ENCODE results near the gene KHDC4.
A peak's percentile ranks its signal among the peaks of the same experiment; 100 is the strongest.
"Not testable (repeated sequence)": the region's sequence is repeated elsewhere in the genome, so short reads cannot be mapped to it uniquely, and the experiment has no call there.

Gene KHDC4

DNA sequence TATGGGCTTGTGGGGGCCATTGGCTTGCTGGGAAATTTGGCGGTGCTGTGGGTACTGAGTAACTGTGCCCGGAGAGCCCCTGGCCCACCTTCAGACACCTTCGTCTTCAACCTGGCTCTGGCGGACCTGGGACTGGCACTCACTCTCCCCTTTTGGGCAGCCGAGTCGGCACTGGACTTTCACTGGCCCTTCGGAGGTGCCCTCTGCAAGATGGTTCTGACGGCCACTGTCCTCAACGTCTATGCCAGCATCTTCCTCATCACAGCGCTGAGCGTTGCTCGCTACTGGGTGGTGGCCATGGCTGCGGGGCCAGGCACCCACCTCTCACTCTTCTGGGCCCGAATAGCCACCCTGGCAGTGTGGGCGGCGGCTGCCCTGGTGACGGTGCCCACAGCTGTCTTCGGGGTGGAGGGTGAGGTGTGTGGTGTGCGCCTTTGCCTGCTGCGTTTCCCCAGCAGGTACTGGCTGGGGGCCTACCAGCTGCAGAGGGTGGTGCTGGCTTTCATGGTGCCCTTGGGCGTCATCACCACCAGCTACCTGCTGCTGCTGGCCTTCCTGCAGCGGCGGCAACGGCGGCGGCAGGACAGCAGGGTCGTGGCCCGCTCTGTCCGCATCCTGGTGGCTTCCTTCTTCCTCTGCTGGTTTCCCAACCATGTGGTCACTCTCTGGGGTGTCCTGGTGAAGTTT, 7.8 kb upstream of the KHDC4 start:
- no peak for DNase-seq (ENCODE audit: low spot score)

DNA sequence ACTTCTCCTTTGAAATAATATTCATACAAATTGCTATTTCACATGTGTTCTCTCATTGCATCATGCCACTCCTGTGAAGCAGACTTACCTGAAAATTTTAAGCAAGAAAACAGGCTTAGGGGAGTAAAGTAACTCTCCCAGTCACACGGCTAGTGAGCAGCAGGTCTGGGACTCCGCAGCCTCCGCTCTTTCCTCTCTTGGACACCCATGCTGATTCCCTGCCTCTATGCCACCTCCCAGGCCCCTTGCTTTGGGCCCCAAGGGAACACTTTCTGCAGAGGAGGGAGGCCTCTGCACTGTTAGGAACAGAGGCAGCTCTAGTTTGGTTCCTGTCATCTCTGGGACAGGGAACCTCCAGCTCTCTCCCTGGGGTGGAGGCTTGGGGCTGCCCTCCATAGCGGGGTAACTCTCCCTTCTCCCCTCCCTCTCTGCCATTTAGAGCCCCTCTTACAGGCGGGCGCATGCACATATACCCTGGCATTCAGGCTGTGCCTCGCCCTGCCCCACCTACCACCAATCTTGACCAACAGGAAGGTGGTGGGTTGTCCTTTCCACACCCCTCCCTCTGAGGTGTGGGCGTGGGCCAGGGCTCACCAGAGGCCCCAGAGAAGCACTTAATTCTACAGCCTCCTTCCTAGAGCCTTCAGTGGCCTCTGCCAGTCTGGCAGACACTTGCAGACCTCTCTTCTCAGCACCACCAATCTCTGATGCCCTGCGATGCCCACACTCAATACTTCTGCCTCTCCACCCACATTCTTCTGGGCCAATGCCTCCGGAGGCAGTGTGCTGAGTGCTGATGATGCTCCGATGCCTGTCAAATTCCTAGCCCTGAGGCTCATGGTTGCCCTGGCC, 7.0 kb upstream of the KHDC4 start, which contains the start of gene RXFP4:
TSS of gene RXFP4 (plus strand) at position 646 of the 852 bp plus-strand sequence. CDS start at position 718, 72 bp downstream.
- no peak for DNase-seq (ENCODE audit: low spot score)

DNA sequence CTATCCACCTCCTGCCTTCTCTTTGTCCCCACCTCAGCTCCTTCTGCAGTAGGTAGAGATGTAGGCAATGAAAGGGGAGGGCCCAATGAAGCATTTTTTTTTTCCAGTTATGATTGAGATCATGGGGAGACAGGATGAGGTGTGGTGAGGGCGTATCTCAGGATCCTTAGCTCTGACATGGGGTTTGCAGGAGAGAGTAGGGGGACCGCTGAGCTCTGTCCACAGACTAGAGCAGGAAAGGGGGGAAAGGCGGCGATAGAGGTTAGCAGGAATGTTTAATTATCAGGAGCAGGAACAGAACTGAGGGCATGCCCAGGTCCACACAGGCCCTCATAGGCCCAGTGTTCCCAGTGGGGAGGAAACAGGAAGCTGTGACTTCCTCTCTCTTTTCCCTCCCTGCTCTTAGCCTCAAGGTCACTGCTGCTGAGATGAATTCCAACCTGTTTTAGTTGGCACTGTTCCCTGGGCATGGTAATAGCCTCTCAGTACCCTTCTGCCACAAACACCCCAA, 6.3 kb upstream of the KHDC4 start:
- no peak for DNase-seq (ENCODE audit: low spot score)

DNA sequence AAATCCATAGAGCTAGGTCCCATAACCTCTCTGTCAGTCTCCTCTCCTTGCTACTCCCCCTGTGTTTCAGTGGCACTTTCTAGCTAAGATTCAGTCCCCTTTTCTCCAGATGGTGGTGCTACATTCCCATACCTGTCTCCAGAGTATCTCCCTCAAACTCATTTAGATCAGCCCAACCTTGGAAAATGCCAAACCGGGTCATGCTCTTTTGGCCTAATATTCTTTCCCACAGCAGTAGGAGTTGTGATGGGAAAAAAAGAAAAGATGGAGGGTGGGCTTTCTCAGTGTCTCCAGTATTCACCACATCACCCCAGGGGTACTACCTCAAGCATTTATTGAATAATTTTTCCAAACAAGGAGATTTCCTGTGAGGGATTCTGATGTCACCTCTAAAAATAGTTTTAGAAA, 4.0 kb upstream of the KHDC4 start:
- DNase-seq (ENCODE audit: low spot score), result peak; percentile 74

DNA sequence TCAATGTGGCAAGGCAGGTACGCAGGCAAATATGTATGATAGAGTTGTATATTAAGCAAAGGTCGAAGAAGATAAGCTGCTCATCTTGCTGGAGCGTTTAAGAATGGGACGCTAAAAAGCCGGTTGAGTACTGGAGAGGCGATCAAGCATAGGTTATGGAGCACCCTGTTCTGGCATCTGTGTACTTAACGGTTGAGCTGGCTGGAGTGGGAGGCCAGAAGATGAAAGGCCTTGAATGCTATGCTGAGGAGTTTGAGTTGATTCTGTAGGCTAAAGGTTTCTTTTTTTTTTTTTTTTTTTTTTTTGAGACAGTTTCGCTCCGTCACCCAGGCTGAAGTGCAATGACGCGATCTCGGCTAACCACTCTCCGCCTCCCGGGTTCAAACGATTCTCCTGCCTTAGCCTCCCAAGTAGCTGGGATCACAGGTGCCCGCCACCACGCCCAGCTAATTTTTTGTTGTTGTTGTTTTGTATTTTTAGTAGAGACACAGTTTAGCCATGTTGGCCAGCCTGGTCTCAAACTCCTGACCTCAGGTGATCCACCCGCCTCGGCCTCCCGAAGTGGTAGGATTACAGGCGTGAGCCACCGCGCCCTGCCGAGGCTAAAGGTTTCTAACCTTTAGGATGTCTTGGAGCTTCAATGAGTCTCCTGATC, 850 bp upstream of the KHDC4 start:
- peak; percentile 47 for DNase-seq (ENCODE audit: low spot score)

DNA sequence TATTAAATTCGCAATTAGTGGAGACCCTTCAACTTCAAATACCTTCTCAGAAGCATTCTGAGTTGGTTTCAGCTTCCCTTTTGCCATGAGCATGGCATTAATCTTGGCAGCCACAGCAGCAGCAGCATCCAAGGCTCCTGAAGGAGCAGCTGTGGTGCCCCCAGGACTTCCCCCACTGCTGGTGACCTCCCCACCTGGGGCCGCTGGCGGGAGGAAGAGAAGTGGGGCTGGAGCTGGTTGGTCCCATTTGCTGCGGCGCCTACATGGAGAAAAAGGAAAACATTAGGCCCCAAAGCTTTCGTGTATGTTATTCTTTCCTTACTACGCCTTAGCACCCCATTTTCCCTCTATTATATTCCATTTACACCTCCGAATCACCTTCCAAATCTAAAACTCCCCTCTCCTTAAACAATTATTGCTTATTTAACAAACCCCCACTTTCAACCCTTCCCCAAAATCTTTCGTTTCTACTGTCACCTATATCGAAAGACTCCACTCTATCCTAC, 569 bp downstream of the KHDC4 start:
- DNase-seq (ENCODE audit: low spot score), result no peak

DNA sequence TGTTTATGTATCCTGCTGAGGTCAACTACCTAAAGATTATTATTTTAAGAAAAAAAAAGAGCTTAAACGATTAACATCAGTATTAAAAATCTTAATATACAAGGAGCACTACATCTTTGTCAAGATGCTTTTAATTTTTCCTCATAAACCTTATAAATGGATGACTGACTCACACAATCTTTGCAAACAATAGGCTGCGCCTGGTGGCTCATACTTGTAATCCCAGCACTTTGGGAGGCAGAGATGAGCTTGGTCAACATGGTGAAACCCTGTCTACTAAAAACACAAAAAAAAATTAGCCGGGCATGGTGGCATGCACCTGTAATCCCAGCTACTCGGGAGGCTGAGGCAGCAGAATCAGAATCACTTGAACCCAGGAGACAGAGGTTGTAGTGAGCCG, 1.7 kb downstream of the KHDC4 start:
- no peak for DNase-seq (ENCODE audit: low spot score)

DNA sequence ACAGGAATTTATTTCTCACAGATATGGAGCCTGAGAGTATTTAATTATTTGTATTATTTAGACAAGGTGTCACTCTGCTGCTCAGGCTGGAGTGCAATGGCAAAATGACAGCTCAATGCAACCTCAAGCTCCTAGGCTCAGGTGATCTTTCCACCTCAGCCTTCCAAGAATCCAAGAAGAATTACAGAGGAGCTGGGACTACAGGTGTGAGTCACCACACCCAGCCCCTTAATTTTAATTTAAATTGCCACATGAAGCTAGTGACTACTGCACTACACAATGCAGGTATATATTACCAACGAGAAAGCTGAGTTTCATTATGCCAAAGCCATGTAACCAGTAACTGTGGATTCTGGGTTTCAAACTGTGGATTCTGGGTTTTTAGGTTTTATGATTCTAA, 2.1 kb downstream of the KHDC4 start:
- DNase-seq (ENCODE audit: low spot score), result no peak

DNA sequence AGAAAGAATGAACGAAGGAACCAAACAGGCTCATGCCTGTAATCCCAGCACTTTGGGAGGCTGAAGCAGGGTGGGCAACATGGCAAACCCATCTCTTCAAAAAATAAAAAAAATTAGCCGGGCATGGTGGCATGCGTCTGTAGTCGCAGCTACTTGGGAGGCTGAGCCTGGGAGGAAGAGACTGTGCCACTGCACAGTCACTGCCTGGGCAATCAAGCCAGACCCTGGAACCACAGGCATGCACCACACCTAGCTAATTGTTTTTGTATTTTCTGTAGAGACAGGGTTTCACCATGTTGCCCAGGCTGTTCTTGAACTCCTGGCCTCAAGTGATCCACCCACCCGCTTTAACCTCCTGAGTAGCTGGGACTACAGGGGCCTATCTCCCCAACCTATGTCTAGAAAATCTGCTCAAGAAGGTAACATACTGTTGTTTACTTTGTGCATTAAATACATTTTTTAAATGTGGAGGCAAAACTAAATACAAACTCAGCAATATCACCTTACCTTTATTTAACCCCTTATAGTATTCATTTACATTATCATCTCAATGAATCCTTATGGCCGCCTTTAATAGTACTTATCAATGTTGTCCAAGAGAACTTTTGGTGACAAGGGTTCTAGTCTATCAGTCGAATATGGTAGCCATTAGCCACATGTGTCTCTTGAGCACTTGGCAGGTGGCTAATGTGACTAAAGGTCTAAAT, 2.7 kb downstream of the KHDC4 start:
- DNase-seq (ENCODE audit: low spot score), result no peak

DNA sequence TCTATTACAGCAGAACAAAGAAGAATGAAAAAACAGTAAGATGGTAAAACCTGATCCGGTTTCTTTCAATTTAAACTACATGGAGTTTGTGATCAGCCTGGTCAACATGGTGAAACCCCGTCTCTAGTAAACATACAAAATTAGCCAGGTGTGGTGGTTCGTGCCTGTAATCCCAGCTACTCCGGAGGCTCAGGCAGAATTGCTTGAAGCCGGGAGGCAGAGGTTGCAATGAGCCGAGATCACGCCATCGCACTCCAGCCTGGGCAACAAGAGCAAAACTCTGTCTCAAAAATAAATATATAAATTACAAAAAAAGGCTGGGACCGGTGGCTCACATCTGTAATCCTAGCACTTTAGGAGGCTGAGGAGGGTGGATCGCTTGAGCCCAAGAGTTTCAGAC, 3.5 kb downstream of the KHDC4 start:
- DNase-seq (ENCODE audit: low spot score), result not testable (repeated sequence)

DNA sequence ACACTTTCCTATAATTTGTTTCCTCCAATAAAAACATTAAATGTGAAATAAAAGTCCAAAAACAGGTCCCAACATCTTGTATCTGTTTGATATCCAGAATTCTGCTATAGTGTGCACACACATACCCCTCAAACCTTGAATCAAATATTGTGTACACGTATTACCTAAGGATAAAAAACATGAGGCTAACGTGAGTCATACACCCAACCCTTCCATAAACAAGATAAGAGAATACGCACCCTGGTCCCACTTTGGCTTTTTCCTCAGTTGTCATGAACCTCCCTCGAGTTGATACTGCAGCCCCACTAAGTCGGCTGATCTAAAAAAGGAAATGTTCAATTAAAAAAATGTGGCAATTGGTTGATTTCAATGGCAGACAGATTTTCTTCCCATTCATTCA, 5.2 kb downstream of the KHDC4 start:
- no peak for DNase-seq (ENCODE audit: low spot score)

DNA sequence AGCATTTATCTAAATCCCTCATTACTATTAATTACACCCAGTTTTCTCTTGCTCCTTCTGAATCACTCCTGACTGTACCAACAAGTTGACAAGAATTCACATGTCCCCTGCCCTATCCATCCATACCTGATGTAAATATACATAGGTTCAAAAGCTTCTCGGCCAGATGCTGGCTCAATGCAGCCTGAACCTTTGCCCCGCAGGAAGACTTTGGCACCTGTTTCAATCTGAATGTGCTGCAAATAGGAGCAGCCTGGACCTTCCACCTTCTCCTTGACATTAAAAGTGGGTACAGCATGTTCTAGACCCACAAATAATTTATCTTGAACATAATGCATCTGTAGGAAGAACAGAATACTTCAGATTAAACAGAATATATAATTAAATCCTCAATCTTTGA, 8.7 kb downstream of the KHDC4 start:
- no peak for DNase-seq (ENCODE audit: low spot score)

DNA sequence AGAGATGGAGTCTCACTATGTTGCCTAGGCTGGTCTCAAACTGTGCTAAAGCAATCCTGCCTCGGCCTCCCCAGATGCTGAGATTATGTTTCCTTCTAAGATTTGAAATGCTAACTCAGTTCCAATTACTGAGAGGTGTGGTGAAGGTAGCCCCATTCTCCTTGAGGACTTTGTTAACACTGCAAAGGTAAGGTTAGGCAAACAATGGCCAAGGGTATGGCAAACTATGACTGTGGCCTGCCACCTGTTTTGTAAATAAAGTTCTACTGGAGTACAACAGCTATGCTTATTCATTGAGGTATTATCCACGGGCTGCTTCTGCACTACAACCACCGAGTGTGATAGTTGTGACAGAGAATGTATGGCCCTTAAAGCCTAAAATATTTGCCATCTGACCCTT, 13.5 kb downstream of the KHDC4 start:
- no peak for DNase-seq (ENCODE audit: low spot score)

DNA sequence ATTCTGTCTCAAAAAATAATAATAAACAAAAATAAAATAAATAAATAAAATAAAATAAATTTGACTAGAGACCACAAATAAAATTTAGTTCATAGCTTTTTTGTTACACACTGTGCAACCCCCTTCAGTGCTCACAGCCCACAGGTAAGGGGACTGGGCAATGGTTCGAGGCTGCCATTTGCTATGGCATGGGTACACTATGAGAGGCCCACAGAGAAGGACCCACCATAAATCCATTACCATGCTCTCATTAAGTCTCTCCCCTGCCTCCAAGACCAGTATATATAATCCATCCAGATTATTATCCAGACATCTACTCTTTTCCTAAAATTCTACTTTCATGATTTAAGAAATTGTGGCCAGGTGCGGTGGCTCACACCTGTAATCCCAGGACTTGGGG, 14.4 kb downstream of the KHDC4 start:
- no peak for DNase-seq (ENCODE audit: low spot score)

DNA sequence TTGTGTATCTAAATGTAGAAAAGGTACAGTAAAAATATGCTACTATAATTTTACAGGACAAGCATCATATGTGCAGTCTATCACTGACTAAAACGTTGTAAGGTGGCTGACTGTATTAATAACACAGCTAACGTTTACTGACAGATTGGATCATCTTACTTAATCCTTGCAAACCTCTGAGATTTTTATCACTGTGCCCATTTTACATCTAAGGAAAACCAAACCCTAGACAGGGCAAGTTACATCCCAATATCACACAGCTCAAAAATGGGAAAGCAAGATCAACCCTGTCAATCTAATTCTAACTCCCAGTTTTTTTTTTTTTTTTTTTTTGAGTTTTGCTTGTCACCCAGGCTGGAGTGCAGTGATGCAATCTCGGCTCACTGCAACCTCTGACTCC, 15.6 kb downstream of the KHDC4 start:
- DNase-seq (ENCODE audit: low spot score), result no peak

DNA sequence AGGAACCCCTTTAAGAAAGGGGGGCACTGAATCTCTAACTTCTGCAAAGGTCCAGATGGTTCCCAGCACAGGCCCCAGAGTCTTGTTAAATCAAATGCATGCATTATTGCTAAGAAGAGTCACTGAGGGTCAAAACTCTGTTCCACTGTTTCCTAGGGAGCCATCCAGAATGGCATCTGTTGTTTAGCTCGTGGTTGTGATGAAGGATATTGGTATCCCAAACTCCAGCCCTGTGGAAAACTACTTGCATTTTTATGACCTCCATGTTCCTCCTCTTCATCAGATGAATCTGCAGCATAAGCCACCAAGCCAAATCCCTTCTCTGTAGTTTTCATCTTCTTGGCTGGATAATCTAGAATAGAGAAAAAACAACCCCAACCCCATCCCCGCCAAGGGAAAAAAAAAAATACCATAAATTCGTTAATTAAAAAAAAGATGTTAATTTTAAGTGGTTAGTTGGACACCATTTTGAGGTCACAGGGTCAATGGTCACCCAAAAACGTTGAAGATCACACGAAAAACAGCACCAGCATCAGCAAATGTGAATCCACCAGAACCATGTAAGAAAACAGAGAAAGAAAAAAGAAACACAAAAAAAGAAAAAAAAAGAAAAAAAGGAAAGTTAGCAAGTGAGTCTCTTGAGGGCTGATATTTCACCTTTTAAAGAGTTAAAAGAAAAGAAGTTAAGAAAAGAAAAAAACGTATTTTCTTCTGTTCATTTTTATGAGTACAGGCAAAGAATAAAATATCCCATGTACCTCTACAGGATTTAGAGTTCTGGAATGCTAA, 20.1 kb downstream of the KHDC4 start:
- no peak for DNase-seq (ENCODE audit: low spot score)

DNA sequence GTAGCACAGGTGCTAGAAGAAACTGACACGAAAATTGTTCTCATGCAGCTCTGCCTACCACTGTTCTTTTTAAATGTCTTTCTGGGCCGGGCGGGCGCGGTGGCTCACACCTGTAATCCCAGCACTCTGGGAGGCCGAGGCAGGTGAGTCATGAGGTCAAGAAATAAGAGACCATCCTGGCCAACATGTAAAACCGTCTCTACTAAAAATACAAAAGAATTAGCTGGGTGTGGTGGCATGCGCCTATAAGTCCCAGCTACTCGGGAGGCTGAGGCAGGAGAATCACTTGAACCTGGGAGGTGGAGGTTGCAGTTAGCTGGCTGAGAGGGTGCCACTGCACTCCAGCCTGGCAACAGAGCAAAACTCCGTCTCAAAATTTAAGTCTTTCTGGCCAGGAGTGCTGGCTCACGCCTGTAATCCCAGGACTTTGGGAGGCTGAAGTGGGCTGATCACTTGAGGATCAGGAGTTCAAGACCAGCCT, 22.1 kb downstream of the KHDC4 start:
- no peak for DNase-seq (ENCODE audit: low spot score)

DNA sequence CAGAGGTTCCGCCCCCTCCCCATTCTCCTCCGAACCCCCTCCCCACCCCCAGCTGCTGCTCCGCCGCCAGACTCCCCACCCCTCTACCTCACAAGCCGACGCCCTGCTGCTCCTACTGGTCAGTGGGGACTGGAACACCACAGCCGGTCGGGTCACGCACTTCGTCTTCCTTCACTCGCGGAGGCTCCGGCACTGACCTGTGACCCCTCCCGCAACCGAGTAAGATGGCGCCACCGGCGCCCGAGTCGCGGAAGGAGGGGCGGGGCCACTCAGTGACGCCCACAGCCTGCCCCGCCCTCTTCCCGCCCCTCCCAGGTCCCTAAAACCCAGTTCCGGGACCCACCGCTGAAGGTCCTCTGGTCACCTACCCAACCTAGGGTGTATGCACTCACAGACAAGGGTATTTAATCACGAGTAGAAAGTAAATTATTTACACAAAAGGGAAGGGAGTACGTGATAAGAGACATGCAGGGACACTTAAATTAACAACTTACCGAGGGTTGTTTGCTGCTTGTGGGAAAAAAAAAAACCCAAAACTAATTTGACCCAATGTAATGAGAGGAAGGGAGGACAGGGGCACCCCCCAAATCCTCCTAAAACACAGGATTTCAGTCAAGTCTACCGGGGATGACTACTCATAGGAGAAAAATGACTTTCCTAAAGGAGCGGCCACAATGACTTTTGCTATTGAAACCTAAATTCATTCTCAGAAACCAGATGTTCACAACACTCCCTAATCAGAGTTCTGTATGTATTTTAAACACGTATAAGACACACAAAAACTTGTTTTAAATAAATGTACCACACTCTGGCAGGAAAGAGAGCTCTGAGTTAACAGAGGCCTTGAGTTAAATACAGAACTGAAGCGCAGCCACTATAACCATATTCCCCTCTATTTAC, 22.8 kb downstream of the KHDC4 start, which contains the start of gene RIT1:
TSS of gene RIT1 (minus strand) at position 194 of the 900 bp plus-strand sequence. CDS start 588 bp downstream, outside the sequence.
- DNase-seq (ENCODE audit: low spot score), result peak; percentile 85

DNA sequence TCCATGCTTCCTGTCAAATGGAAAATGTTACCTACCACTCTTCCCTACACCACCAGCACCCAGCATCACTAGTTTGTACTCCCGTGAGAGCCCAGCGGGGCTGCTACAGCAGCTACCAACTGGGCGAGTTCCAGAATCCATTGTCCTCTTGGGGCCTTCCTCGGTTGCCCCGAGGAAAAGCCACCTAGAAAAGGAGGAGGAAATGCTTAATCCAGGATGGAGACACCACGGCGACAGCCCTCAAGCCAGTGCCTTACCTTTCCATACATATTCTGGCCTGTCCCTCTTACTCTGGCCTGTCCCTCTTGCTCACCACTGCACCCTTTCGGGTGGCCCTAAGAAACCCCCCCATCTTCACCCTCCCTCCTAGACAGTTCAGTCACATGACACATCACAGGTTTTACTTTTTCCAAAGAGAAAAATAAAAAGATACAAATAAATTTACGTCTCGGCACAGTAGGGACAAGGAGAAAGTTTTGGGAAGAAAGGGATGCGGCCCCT, 23.5 kb downstream of the KHDC4 start:
- peak; percentile 60 for DNase-seq (ENCODE audit: low spot score)
